KOPT-K1 (cell line): ENCODE measurements around the gene PLXNA4.
"Not testable (repeated sequence)": the region's sequence is repeated elsewhere in the genome, so short reads cannot be mapped to it uniquely, and the experiment has no call there.

Experiments
- H3K27ac ChIP-seq: fragments of 200-600 bp; sonication (generic); 2 replicates; pipeline ENCODE4 v1.5.1; 2016; ENCODE audit warnings: antibody characterized with exemption, mild to moderate bottlenecking, low read depth, low read length; ENCODE audit not compliant: poor library complexity, severe bottlenecking
- H3K36me3 ChIP-seq: fragments of 200-600 bp; sonication (generic); 2 replicates; pipeline ENCODE4 v1.5.1; 2017; ENCODE audit warnings: antibody characterized with exemption, mild to moderate bottlenecking, low read length, moderate library complexity; ENCODE audit not compliant: insufficient read depth
- H3K9me3 ChIP-seq: fragments of 200-600 bp; sonication (generic); 2 replicates; pipeline ENCODE4 v1.5.1; 2017; ENCODE audit warnings: antibody characterized with exemption, low read length, mild to moderate bottlenecking; ENCODE audit not compliant: insufficient read depth, poor library complexity, severe bottlenecking

Gene PLXNA4

DNA sequence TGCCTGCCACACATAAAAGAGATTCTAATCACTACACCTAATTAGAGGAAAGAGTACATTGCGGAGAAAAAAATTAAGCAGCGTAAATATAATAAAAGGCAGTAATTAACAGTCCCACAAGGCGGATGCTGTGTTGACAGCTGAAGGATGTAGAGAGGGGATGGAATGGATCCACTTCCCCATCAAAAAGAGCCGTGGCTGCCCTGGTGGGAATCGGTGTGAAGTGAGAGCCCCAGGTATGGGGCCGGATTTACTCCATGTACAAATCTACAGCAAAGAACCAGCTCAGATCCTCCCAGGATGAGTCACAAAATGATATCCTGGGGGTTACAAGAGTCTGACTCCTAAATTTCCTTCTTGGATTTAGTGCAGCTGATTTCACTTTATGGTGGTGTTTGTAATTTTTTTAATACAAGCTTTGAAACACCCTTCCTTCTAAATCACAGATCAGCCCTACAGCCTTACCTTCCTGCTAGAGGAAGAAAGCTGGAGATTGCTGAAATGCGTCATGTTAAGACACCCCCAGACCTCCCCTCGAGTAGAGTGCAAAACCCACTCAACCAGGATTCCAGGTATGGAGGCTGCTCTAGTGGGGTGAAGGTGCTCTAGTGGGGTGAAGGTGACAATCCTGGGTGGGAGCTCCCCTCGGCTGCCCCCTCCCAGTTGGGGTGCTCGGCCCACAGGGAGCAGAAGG is 398.4 kb downstream of the PLXNA4 start:
- H3K9me3 ChIP-seq = no peaks in the 10 kb centered on the region
- no peak overlapping the region for H3K27ac ChIP-seq

DNA sequence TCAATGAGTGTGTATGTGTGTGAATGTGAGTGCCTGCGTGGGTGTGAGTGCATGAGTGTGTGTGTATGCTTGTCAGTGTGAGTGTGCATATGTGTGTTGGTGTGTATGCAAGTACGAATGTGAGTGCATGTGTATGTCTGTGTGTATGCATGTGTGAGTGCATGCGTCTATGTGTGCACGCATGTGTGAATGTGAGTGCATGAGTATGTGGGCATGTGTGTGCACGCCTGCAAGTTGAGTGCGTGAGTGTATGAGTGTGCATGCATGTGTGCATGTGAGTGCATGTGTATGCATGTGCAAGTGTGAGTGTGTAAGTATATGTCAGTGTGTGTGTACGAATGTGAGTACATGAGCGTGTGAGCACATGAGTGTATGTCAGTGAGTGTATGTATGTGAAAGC is 399.6 kb downstream of the PLXNA4 start:
- H3K9me3 ChIP-seq = no peaks in the 10 kb centered on the region
- no peaks in the 10 kb centered on the region for H3K36me3 ChIP-seq
- H3K27ac ChIP-seq = no peak overlapping the region

More for the DNA sequence above, 398.4 kb downstream of the PLXNA4 start:
- no peaks in the 10 kb centered on the region for H3K36me3 ChIP-seq

DNA sequence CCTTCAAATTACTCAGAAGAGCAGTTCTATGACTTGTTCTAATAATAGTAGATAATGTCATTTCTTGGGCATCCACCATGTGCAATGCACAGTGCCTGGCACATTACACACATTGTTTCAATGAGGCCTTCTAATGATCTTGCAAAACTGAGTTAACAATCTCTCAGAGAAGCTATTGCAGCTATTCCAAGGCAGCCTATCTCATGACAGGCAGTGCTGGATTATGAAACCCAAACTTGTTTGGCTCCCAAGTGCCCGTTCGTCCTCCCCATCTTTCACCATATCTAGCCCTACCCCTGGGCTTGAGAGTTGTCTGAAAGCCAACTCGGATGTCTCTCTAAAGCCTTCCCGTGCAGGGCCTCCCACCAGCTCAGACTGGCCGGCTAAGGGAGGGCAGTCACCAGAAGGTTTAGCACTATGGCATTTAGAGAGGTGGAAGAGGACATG is 405.1 kb downstream of the PLXNA4 start:
- H3K27ac ChIP-seq = no peak overlapping the region
- H3K9me3 ChIP-seq = no peaks in the 10 kb centered on the region
- no peaks in the 10 kb centered on the region for H3K36me3 ChIP-seq

DNA sequence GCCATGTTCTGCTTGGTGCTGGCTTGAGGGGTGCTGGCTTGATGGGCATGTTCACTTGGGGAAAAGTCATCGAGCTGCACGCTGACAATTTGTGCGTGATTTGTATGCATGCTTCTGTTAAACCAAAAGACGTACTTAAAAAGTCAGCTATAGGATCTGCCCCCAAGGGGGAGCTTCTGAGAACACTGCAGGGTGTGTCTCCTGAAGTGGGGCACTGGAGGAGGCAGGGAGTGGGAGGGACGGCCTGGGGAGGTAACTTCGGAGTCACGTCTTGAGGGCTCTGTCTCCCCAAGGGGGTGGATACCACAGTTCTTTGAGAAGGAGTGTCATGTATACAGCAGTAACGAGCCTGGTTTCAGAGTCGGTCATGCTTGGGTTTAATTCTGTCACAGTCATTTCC is 406.5 kb downstream of the PLXNA4 start:
- H3K9me3 ChIP-seq = no peaks in the 10 kb centered on the region
- no peaks in the 10 kb centered on the region for H3K36me3 ChIP-seq
- no peak overlapping the region for H3K27ac ChIP-seq

DNA sequence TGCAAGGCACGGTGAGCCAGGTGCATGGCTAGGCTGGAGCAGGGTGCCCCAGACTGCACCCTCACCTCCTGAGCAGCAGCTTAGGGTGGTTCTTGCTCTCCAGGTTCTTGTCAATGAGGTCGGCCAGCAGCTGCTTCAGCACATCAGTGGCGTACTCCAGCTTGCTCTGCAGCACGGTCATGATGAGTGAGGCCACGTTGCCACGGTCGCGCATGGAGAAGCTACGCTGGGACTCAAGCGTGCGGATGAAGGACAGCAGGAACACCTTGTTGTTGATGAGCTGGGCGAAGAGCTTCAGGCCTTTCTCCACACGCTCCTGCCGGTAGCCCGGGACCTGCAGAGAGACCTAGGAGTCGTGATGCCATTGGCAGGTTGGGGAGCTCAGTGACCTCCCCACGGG is 408.0 kb downstream of the PLXNA4 start:
- no peak overlapping the region for H3K27ac ChIP-seq
- H3K9me3 ChIP-seq = no peaks in the 10 kb centered on the region
- no peaks in the 10 kb centered on the region for H3K36me3 ChIP-seq

DNA sequence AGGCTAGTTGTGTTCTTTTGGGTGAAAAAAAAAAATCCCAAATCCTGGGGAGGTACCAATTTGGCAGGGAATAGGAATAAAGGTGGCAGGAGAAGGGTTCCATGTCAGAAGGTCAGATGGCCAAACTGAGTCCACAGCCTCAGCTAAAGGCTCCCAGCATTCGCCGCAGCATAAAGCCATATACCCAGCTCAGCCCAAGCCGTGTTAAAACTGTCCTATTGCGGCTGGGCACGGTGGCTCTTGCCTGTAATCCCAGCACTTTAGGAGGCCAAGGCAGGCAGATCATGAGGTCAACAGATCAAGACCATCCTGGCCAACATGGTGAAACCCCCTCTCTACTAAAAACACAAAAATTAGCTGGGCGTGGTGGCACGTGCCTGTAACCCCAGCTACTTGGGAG is 410.6 kb downstream of the PLXNA4 start:
- H3K36me3 ChIP-seq, H3K27ac ChIP-seq, H3K9me3 ChIP-seq: not testable (repeated sequence)

DNA sequence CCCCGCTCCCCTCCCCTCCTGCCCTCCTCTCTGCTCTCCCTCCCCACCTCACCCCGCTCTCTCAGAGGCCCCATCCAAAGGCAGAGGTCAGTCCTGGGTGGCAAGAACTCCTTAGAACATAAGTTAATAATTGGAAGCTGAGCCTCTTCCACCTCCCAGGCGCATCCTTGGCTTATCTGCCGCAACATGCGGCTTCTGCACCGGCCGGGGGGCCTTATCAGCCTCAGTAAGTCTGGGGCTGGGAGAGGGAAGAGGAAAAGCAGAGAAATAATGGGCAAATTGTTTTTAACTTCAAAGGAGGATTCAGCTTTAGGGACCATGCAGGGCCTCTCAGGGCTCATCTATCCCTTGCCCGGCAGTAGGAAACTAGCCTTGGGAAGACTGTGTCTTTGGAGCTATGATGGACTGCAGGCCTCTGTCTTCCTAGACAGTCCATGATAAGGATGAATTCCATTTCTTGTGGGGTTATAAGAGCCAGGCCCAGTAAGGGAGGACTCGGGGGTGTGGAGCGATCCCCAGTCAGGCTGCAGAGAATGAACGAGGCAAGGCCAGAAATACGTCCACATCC is 411.6 kb downstream of the PLXNA4 start:
- Histone ChIP-seq H3K36me3 (no peaks in the 10 kb centered on the region), H3K27ac (no peak overlapping the region), H3K9me3 (no peaks in the 10 kb centered on the region)

DNA sequence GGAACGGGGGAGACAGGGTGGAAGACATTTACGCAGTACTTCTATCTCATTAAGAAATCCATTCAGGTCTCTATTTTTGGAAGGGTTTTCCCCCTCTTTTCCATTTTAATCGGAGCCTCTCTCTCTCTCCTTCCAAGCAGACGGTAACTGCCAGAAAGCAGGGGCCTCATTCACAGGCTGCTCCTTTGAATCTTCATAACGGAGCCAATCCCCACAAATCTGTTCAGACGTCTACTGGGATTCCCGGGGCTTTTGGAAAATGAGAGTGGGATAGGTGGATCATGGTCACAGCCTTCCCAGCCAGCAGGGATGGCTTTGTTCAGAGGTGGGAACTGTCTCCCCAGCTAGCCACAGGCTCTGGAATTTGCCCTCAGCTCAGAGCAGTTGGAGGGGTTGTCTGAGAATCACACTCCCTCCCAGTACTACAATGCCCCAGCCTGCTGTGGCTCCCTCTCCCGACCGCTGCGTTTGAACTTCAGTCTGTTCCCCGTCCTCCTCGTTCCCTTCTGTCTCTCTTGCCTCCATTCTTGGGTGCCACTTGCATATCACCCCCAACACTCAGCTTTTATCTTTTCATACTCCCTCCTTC is 413.6 kb downstream of the PLXNA4 start:
- Histone ChIP-seq H3K36me3 (no peaks in the 10 kb centered on the region), H3K9me3 (no peaks in the 10 kb centered on the region), H3K27ac (no peak overlapping the region)

DNA sequence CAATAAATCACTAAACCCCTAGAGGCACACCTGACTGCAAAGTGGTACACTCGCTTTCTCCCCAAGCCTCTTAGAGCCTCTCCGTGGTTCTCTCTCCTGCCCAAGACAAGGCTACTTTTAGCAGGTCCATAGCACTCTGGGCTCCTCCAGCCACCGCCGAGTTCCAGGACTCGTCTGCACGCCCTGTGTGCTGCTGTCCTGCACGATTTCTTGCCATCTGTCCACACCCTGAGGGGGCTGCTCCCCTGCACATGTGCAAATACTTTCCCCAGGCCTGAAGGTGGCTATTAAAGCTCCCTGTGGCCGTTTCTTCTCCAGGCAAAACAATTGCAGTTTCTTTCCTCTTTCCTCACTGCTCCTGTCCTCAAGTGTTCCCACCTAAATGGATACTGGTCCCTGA is 414.3 kb downstream of the PLXNA4 start:
- Histone ChIP-seq H3K27ac (no peak overlapping the region), H3K9me3 (no peaks in the 10 kb centered on the region), H3K36me3 (no peaks in the 10 kb centered on the region)

DNA sequence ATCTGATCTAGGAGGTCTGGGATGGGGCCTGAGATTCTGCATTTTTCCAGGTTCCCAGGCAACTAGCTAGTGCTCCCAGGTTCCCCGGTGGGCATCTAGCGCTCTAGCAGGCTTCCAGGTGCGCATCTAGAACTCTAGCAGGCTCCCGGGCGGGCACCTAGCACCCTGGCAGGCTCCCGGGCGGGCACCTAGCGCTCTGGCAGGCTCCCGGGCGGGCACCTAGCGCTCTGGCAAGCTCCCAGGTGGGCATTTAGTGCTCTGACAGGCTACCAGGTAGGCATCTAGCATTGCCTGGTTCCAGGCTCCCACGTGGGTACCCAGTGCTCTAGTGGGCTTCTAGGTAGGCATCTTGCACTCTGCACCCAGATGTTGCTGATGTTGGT is 414.7 kb downstream of the PLXNA4 start:
- no peaks in the 10 kb centered on the region for H3K9me3 ChIP-seq
- H3K36me3 ChIP-seq = no peaks in the 10 kb centered on the region
- no peak overlapping the region for H3K27ac ChIP-seq

DNA sequence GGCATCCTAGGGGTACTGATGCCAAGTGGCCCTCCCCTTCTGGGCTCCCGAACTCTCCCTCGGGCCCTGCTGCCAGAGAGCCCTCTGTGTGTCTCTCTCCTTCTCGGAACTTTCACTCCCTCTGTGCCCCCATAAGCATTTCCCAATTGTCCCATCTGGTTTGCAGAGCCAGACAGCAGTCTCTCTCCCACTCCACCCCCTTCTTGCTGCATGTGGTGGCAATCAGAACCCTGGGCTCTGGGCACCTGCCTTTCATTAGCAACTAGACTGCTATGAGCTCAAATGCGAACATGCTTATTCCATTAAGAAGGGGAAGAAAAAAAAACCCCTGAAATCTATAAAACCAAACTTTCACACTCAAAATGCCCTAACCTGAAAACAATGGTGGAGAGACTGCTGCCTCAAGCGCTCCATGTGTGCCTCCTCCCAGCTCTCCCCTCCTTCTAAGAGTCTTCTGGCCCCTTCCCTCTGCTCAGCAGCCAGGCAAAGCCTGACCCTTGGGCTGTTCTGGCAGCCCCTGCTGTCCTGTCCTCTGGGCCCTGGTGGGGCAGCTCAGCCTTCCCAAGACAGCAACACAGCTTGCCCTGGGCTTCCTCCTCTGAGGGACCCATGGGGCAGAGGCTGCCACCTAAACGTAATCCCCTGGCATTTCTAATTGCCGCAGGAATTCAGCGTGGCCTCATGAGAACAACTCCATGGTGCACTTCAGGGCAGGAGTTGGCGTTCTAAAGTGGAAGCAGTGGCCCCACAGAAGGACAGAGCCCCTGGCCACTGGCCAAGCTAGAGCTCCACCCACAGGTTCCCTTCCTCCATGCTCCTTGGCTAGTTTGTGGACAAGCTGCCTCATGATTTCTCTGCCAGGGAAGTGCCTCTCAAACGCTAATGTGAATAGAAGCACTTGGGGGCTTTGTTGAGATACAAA is 415.4 kb downstream of the PLXNA4 start:
- Histone ChIP-seq H3K9me3 (no peaks in the 10 kb centered on the region), H3K36me3 (no peaks in the 10 kb centered on the region), H3K27ac (no peak overlapping the region)

DNA sequence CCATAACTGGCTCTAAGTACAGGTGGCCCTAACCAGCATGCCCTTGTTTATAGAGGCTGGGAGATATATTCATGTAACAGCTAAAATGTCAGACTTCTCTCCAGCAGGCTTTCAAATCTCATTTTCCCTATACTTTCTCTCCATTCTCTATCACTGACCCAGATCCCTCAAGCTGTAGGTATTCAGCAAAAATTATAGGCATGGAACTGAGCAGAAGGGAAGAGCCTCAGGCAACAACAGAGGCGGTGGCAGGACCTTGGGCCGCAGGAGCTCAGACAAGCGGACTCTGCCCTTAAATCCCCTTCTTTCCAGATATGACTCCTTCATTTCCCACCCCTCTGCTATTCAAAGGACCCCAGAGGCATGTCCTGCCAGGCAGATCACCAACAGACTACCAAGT is 417.4 kb downstream of the PLXNA4 start:
- no peaks in the 10 kb centered on the region for H3K36me3 ChIP-seq
- H3K9me3 ChIP-seq = no peaks in the 10 kb centered on the region
- H3K27ac ChIP-seq = no peak overlapping the region

DNA sequence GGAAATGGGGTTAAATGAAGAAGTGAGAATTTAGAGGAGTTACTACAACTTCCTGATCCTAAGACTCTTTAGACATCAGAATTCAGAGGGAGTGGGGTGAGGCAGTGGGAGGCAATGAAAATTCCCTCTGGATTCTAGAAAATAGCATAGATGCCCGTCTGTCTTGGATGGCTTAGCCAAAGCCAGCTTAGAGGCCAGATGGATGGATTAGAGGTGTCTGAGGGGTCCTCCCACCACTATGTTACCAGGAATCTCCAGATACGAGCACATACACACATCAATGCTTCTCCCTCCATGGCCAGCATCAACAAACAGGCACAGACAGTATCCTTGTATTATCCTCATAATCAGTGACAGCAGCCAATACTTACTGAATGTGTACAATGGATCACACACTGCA is 418.1 kb downstream of the PLXNA4 start:
- Histone ChIP-seq H3K36me3 (no peaks in the 10 kb centered on the region), H3K9me3 (no peaks in the 10 kb centered on the region), H3K27ac (no peak overlapping the region)

DNA sequence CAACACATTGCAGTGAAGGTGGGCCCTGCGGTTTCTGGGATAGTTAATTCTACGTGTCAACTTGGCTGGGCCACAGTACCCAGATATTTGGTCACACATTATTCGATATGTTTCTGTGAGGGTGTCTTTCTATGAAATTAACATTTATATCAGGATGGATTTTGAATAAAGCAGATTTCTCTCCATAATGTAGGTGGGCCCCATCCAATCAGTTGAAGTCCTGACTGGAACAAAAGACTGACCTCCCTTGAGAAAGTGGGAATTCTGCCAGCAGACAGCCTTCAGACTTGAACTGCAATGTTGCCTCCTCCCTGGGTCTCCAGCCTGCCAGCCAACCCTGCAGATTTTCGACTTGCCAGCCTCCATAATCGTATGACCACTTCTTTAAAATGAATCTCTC is 420.6 kb downstream of the PLXNA4 start:
- Histone ChIP-seq H3K27ac (no peak overlapping the region), H3K9me3 (no peaks in the 10 kb centered on the region), H3K36me3 (no peaks in the 10 kb centered on the region)
